Brain microvascular endothelial cell (primary cell): ENCODE data around the gene ANP32B.
"Not testable (repeated sequence)": the region's sequence is repeated elsewhere in the genome, so short reads cannot be mapped to it uniquely, and the experiment has no call there.

Experiments used
- DNase-seq: peaks from one replicate; pipeline ENCODE4 v3.0.0-alpha.2; 2020
- H3K27ac ChIP-seq: fragments of 250-450 bp; sonication (Bioruptor Pico); 2 replicates; pipeline ENCODE4 v1.5.1; 2020; ENCODE audit warnings: mild to moderate bottlenecking, moderate library complexity
- H3K27me3 ChIP-seq: fragments of 250-450 bp; sonication (Bioruptor Pico); replicated peaks from 2 replicates; pipeline ENCODE4 v1.5.1; 2020; ENCODE audit warnings: mild to moderate bottlenecking
- H3K36me3 ChIP-seq: fragments of 250-450 bp; sonication (Bioruptor Pico); replicated peaks from 2 replicates; pipeline ENCODE4 v1.5.1; 2020; ENCODE audit warnings: mild to moderate bottlenecking
- H3K4me3 ChIP-seq: 2 replicates; pipeline ENCODE4 v1.5.1; 2011; ENCODE audit warnings: low read depth, mild to moderate bottlenecking, control low read depth, low read length, moderate library complexity
- CTCF ChIP-seq: IDR thresholded peaks from 2 replicates; pipeline ENCODE4 v1.5.1; 2011; ENCODE audit warnings: low read depth, mild to moderate bottlenecking, moderate library complexity, low read length, control low read depth, inconsistent platforms; ENCODE audit errors: missing control alignments
- in situ Hi-C: cut with HindIII; loops from 2 replicates; pipeline ENCODE4 v1.10.0; 2017; ENCODE audit warnings: low sequenced_read_pairs, low pct_ligation_motif_present

Gene ANP32B

GRCh38 chr9:97970165-97970564 lies 13.0 kb upstream of the ANP32B start:
- in situ Hi-C loops = no loop called here
- H3K27me3 ChIP-seq = no peaks in the 10 kb centered on the region
- no peak overlapping the region for H3K27ac ChIP-seq
- no peak for DNase-seq
- no peaks in the 10 kb centered on the region for H3K36me3 ChIP-seq
- no peak overlapping the region for H3K4me3 ChIP-seq
- no peak for TF ChIP-seq CTCF

GRCh38 chr9:97972753-97973152 lies 10.4 kb upstream of the ANP32B start:
- TF ChIP-seq CTCF = no peak
- H3K36me3 ChIP-seq = no peaks in the 10 kb centered on the region
- in situ Hi-C loops = no loop called here
- H3K4me3 ChIP-seq = no peak overlapping the region
- DNase-seq = no peak
- no peaks in the 10 kb centered on the region for H3K27me3 ChIP-seq
- no peak overlapping the region for H3K27ac ChIP-seq

- no peak for DNase-seq
- Histone ChIP-seq H3K27ac (no peak overlapping the region), H3K27me3 (no peaks in the 10 kb centered on the region), H3K36me3 (no peaks in the 10 kb centered on the region), H3K4me3 (no peak overlapping the region)
- TF ChIP-seq CTCF = no peak
- in situ Hi-C loops = no loop called here
Observed at GRCh38 chr9:97975376-97975775, 7.8 kb upstream of the ANP32B start.

GRCh38 chr9:97976633-97977032 lies 6.5 kb upstream of the ANP32B start:
- DNase-seq, in situ Hi-C loops, H3K4me3 ChIP-seq, H3K36me3 ChIP-seq, H3K27ac ChIP-seq, H3K27me3 ChIP-seq: not testable (repeated sequence)

- Histone ChIP-seq H3K36me3 (no peaks in the 10 kb centered on the region), H3K27me3 (no peaks in the 10 kb centered on the region), H3K4me3 (no peak overlapping the region), H3K27ac (no peak overlapping the region)
- in situ Hi-C loops = no loop called here
- TF ChIP-seq CTCF = no peak
- no peak for DNase-seq
Observed at GRCh38 chr9:97978371-97979130, 4.6 kb upstream of the ANP32B start.

GRCh38 chr9:97979788-97980478 lies 3.2 kb upstream of the ANP32B start:
- no peak overlapping the region for H3K4me3 ChIP-seq
- in situ Hi-C loops = no loop called here
- TF ChIP-seq CTCF = no peak
- no peak overlapping the region for H3K27ac ChIP-seq
- no peak for DNase-seq
- no peaks in the 10 kb centered on the region for H3K36me3 ChIP-seq
- no peaks in the 10 kb centered on the region for H3K27me3 ChIP-seq
